Measurements from ENCODE around the gene CLGN.

DNA sequence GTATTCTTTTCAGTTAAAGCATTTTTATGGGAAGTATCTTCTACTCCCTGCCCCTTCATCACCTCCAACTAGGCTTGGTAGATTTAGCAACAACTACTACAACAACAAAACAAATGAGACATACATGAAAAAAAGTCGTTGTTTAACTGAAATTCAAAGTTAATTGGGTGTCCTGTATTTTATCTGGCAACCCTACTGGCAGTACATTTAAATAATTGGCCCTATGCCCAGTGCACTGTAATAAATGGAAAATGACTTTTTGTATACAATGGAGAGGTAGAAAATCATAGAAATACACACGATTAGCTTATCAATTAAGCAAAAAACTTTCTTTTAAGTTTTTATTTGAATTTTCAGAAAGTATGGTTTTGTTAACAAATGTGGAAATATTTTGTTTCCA, 21.4 kb upstream of the CLGN start:
- TF ChIP-seq CTCF (conservative IDR thresholded peaks at IDR 0.05) (no peak), EZH2 (IDR thresholded peaks at IDR 0.05; ENCODE audit: low read depth) (no peak)

All from PC-9 (cell line).